OCI-LY1 (cell line): Measurements from ENCODE around the gene EML6.

Experiments used
- H2AFZ ChIP-seq: fragments of 200-600 bp; sonication (generic), shearing (Covaris generic); 2 replicates; pipeline ENCODE4 v1.6.0; 2014; ENCODE audit warnings: antibody characterized with exemption, mild to moderate bottlenecking, low read length
- H3F3A ChIP-seq: fragments of 200-600 bp; sonication (generic), shearing (Covaris generic); 2 replicates; pipeline ENCODE4 v1.6.0; 2014; ENCODE audit warnings: mild to moderate bottlenecking, antibody characterized with exemption, low read length, moderate library complexity; ENCODE audit not compliant: insufficient read depth
- H3K27ac ChIP-seq: fragments of 200-600 bp; sonication (generic); 2 replicates; pipeline ENCODE4 v1.5.1; 2014; ENCODE audit warnings: low read length, mixed run types, mild to moderate bottlenecking, low read depth; ENCODE audit not compliant: poor library complexity, severe bottlenecking
- H3K27me3 ChIP-seq: fragments of 200-600 bp; sonication (generic); 2 replicates; pipeline ENCODE4 v1.6.0; 2014; ENCODE audit warnings: antibody characterized with exemption, mild to moderate bottlenecking, low read length, moderate library complexity; ENCODE audit not compliant: insufficient read depth
- H3K36me3 ChIP-seq: fragments of 200-600 bp; sonication (generic); 2 replicates; pipeline ENCODE4 v1.6.1; 2014; ENCODE audit warnings: mild to moderate bottlenecking, antibody characterized with exemption, low read length, moderate library complexity, mixed read lengths; ENCODE audit not compliant: insufficient read depth
- H3K4me1 ChIP-seq: fragments of 200-600 bp; sonication (generic); 2 replicates; pipeline ENCODE4 v1.5.1; 2014; ENCODE audit warnings: mild to moderate bottlenecking, low read length, moderate library complexity; ENCODE audit not compliant: insufficient read depth, severe bottlenecking
- H3K4me2 ChIP-seq: fragments of 200-600 bp; sonication (generic), shearing (Covaris generic); 2 replicates; pipeline ENCODE4 v1.6.1; 2014; ENCODE audit warnings: low read length
- H3K4me3 ChIP-seq: fragments of 200-600 bp; sonication (generic); 2 replicates; pipeline ENCODE4 v1.5.1; 2014; ENCODE audit warnings: low read length, low read depth, mild to moderate bottlenecking, mixed read lengths; ENCODE audit not compliant: poor library complexity, severe bottlenecking
- H3K79me2 ChIP-seq: fragments of 200-600 bp; shearing (Covaris generic); 2 replicates; pipeline ENCODE4 v1.6.1; 2016; ENCODE audit warnings: mixed run types, low read length, mixed read lengths; ENCODE audit not compliant: insufficient read depth
- H3K9ac ChIP-seq: fragments of 200-600 bp; sonication (generic), shearing (Covaris generic); 2 replicates; pipeline ENCODE4 v1.6.1; 2014; ENCODE audit warnings: mild to moderate bottlenecking, low read length, mixed read lengths
- H3K9me2 ChIP-seq: fragments of 200-600 bp; sonication (generic), shearing (Covaris generic); 2 replicates; pipeline ENCODE4 v1.6.1; 2014; ENCODE audit warnings: low read depth, mild to moderate bottlenecking, low read length, mixed read lengths
- H3K9me3 ChIP-seq: fragments of 200-600 bp; shearing (Covaris generic); 2 replicates; pipeline ENCODE4 v1.6.1; 2014; ENCODE audit warnings: low read length, mixed read lengths
- H4K20me1 ChIP-seq: fragments of 200-600 bp; sonication (generic), shearing (Covaris generic); 2 replicates; pipeline ENCODE4 v1.6.0; 2016; ENCODE audit warnings: mild to moderate bottlenecking, low read length; ENCODE audit not compliant: insufficient read depth
- EZH2 ChIP-seq: fragments of 200-600 bp; sonication (generic), shearing (Covaris generic); IDR thresholded peaks from 2 replicates; pipeline ENCODE4 v1.8.0; 2017; ENCODE audit warnings: borderline replicate concordance, mixed run types, mild to moderate bottlenecking, antibody characterized with exemption, low read length, moderate library complexity, mixed read lengths
- TF ChIP-seq, protein P1 (sequence below): fragments of 200-600 bp; sonication (generic), shearing (Covaris generic); IDR thresholded peaks from 2 replicates; pipeline ENCODE4 v1.5.1; 2017; ENCODE audit warnings: mild to moderate bottlenecking, antibody characterized with exemption, low read length, moderate library complexity, mixed read lengths

EML6 gene

DNA sequence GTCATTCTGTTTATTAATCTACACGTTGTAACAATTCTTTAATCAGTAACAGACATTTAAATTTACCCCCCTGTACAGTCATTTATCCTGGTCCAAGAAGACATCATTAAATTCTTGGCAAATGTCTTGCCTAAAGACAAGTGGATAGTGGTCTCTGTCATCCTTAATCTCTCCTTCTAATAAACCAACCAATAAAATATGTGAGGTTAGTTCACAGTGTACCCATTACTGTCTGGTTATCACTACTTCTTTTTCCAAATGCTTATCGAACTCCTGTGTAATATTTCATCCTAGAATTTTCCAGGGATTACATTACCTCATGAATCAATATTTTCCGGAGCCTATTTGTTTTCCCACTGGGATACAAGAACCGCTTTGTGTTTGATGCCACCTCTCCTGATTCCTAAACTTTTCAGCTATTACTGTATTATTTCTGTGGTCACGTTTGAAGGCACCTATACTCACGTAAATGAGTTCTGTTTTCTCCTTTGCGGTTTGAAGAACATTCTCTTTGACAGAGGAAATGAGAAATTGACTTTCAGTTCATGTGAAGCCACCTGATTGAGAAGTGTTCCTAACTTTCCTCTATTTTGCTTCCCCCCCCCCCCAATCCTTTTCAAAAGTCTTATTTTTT is 195.3 kb downstream of the EML6 start:
- no peak overlapping the region for H3K4me2 ChIP-seq
- no peaks in the 10 kb centered on the region for H3F3A ChIP-seq
- TF ChIP-seq, protein P1, sequence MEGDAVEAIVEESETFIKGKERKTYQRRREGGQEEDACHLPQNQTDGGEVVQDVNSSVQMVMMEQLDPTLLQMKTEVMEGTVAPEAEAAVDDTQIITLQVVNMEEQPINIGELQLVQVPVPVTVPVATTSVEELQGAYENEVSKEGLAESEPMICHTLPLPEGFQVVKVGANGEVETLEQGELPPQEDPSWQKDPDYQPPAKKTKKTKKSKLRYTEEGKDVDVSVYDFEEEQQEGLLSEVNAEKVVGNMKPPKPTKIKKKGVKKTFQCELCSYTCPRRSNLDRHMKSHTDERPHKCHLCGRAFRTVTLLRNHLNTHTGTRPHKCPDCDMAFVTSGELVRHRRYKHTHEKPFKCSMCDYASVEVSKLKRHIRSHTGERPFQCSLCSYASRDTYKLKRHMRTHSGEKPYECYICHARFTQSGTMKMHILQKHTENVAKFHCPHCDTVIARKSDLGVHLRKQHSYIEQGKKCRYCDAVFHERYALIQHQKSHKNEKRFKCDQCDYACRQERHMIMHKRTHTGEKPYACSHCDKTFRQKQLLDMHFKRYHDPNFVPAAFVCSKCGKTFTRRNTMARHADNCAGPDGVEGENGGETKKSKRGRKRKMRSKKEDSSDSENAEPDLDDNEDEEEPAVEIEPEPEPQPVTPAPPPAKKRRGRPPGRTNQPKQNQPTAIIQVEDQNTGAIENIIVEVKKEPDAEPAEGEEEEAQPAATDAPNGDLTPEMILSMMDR: no peak
- no peak for TF ChIP-seq EZH2
- H3K9me3 ChIP-seq: peaks cover 18% of the 10 kb centered on the region
- H3K27ac ChIP-seq: no peak overlapping the region
- H3K9me2 ChIP-seq: no peaks in the 10 kb centered on the region
- H3K4me1 ChIP-seq: no peaks in the 10 kb centered on the region
- no peaks in the 10 kb centered on the region for H4K20me1 ChIP-seq
- peaks cover 88% of the 10 kb centered on the region for H3K36me3 ChIP-seq
- no peak overlapping the region for H3K9ac ChIP-seq
- H2AFZ ChIP-seq: no peak overlapping the region
- no peaks in the 10 kb centered on the region for H3K27me3 ChIP-seq
- H3K4me3 ChIP-seq: no peak overlapping the region
- H3K79me2 ChIP-seq: no peaks in the 10 kb centered on the region

GRCh38 chr2:54920660-54921059 is 197.2 kb downstream of the EML6 start:
- TF ChIP-seq, protein P1: no peak
- TF ChIP-seq EZH2: no peak
- H3K79me2 ChIP-seq: no peaks in the 10 kb centered on the region
- no peak overlapping the region for H3K4me3 ChIP-seq
- peaks cover 18% of the 10 kb centered on the region for H3K9me3 ChIP-seq
- no peaks in the 10 kb centered on the region for H3F3A ChIP-seq
- no peaks in the 10 kb centered on the region for H3K27me3 ChIP-seq
- H3K9me2 ChIP-seq: no peaks in the 10 kb centered on the region
- no peak overlapping the region for H3K4me2 ChIP-seq
- no peak overlapping the region for H3K9ac ChIP-seq
- no peaks in the 10 kb centered on the region for H4K20me1 ChIP-seq
- H2AFZ ChIP-seq: no peak overlapping the region
- no peak overlapping the region for H3K27ac ChIP-seq
- H3K4me1 ChIP-seq: no peaks in the 10 kb centered on the region
- peaks cover 80% of the 10 kb centered on the region for H3K36me3 ChIP-seq

DNA sequence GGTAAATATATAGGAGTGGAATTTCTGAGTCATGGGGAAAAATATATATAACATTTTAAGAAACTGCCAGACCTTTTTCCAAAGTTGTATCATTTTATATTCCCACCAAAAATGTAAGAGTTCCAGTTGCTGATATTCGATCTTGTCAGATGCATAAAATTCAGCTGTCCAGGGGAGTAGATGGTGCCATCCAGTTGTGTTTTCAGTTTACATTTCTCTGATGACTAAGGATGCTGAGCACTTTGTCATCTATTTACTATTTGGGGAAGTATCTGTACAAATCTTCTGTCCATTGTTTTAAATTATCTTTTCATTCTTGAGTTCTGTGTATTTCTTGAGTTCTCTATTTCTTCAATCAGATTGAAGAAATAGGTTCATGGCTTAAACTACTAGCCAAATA is 200.7 kb downstream of the EML6 start:
- TF ChIP-seq EZH2: no peak
- TF ChIP-seq, protein P1: no peak
- H3K4me2 ChIP-seq: no peak overlapping the region
- peaks cover 78% of the 10 kb centered on the region for H3K36me3 ChIP-seq
- H3K9me3 ChIP-seq: peaks cover 18% of the 10 kb centered on the region
- H3K9me2 ChIP-seq: no peaks in the 10 kb centered on the region
- H2AFZ ChIP-seq: no peak overlapping the region
- H3K79me2 ChIP-seq: no peaks in the 10 kb centered on the region
- H3K27ac ChIP-seq: no peak overlapping the region
- no peaks in the 10 kb centered on the region for H4K20me1 ChIP-seq
- H3K4me1 ChIP-seq: no peaks in the 10 kb centered on the region
- H3K9ac ChIP-seq: no peak overlapping the region
- H3K4me3 ChIP-seq: no peak overlapping the region
- no peaks in the 10 kb centered on the region for H3K27me3 ChIP-seq
- H3F3A ChIP-seq: no peaks in the 10 kb centered on the region
